ENCODE results near the gene SYNPO2.

SYNPO2 gene

DNA sequence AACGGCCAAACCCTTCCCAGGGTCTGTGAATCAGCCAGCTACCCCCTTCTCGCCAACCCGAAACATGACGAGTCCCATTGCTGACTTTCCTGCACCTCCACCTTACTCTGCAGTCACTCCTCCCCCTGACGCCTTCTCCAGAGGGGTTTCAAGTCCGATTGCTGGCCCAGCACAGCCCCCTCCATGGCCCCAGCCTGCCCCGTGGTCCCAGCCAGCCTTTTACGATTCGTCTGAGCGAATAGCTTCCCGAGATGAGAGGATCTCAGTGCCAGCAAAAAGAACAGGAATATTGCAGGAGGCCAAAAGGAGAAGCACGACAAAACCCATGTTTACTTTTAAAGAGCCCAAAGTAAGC, 141.9 kb downstream of the SYNPO2 start:
- Mint-ChIP-seq H3K4me3 (no peak overlapping the region), H3K27me3 (ENCODE audit: low read depth, poor library complexity) (peaks cover 12% of the 10 kb centered on the region), H3K9me3 (no peaks in the 10 kb centered on the region), H3K4me1 (peaks cover 19% of the 10 kb centered on the region), H3K36me3 (ENCODE audit: low read depth) (no peaks in the 10 kb centered on the region), H3K27ac (no peak overlapping the region)
- TF ChIP-seq CTCF (IDR thresholded peaks at IDR 0.05): no peak
- DNase-seq: no peak

DNA sequence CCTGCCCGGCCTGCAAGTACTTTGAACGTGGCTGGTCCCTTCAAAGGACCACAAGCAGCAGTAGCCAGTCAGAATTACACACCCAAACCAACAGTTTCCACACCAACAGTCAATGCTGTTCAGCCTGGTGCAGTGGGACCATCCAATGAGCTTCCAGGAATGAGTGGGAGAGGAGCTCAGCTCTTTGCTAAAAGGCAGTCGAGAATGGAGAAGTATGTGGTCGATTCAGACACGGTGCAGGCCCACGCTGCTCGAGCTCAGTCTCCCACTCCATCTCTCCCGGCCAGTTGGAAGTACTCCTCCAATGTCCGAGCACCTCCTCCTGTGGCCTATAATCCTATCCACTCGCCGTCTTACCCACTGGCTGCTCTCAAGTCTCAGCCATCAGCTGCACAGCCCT, 142.6 kb downstream of the SYNPO2 start:
- H3K4me3 Mint-ChIP-seq: no peak overlapping the region
- no peak overlapping the region for H3K27ac Mint-ChIP-seq
- TF ChIP-seq CTCF (IDR thresholded peaks at IDR 0.05): no peak
- peaks cover 12% of the 10 kb centered on the region for H3K27me3 Mint-ChIP-seq (ENCODE audit: low read depth, poor library complexity)
- peaks cover 13% of the 10 kb centered on the region for H3K4me1 Mint-ChIP-seq
- no peaks in the 10 kb centered on the region for H3K36me3 Mint-ChIP-seq (ENCODE audit: low read depth)
- no peak for DNase-seq
- H3K9me3 Mint-ChIP-seq: no peaks in the 10 kb centered on the region

GRCh38 chr4:119032921-119033685, 144.4 kb downstream of the SYNPO2 start:
- DNase-seq: no peak
- Mint-ChIP-seq H3K4me3 (no peak overlapping the region), H3K27me3 (ENCODE audit: low read depth, poor library complexity) (peaks cover 7% of the 10 kb centered on the region), H3K36me3 (ENCODE audit: low read depth) (no peaks in the 10 kb centered on the region), H3K4me1 (no peaks in the 10 kb centered on the region), H3K9me3 (no peaks in the 10 kb centered on the region), H3K27ac (no peak overlapping the region)
- TF ChIP-seq CTCF (IDR thresholded peaks at IDR 0.05): no peak

- Mint-ChIP-seq H3K4me3 (no peak overlapping the region), H3K27me3 (ENCODE audit: low read depth, poor library complexity) (peaks cover 7% of the 10 kb centered on the region), H3K36me3 (ENCODE audit: low read depth) (no peaks in the 10 kb centered on the region), H3K4me1 (no peaks in the 10 kb centered on the region), H3K27ac (no peak overlapping the region), H3K9me3 (no peaks in the 10 kb centered on the region)
- TF ChIP-seq CTCF (IDR thresholded peaks at IDR 0.05): no peak
- DNase-seq: no peak
Measured at GRCh38 chr4:119034276-119035008, 145.8 kb downstream of the SYNPO2 start.

GRCh38 chr4:119035951-119036737, 147.5 kb downstream of the SYNPO2 start:
- H3K27me3 Mint-ChIP-seq (ENCODE audit: low read depth, poor library complexity): peaks cover 3% of the 10 kb centered on the region
- peaks cover 15% of the 10 kb centered on the region for H3K4me1 Mint-ChIP-seq
- no peaks in the 10 kb centered on the region for H3K9me3 Mint-ChIP-seq

More at GRCh38 chr4:119035951-119036737, 147.5 kb downstream of the SYNPO2 start:
- no peak overlapping the region for H3K4me3 Mint-ChIP-seq
- no peak overlapping the region for H3K27ac Mint-ChIP-seq
- H3K36me3 Mint-ChIP-seq (ENCODE audit: low read depth): no peaks in the 10 kb centered on the region
- no peak for TF ChIP-seq CTCF (IDR thresholded peaks at IDR 0.05)
- no peak for DNase-seq

All from nephron progenitor cell (in vitro differentiated cells).